ENCODE results near the gene VTI1B. TPM values are rescaled to one million over a fixed set of nuclear protein-coding genes. Genes with fewer than 3 reads are reported as not detected.

VTI1B gene
- total RNA-seq, 4 donors from 2014 or later = 39.0 to 333 (median 48.6) TPM

DNA sequence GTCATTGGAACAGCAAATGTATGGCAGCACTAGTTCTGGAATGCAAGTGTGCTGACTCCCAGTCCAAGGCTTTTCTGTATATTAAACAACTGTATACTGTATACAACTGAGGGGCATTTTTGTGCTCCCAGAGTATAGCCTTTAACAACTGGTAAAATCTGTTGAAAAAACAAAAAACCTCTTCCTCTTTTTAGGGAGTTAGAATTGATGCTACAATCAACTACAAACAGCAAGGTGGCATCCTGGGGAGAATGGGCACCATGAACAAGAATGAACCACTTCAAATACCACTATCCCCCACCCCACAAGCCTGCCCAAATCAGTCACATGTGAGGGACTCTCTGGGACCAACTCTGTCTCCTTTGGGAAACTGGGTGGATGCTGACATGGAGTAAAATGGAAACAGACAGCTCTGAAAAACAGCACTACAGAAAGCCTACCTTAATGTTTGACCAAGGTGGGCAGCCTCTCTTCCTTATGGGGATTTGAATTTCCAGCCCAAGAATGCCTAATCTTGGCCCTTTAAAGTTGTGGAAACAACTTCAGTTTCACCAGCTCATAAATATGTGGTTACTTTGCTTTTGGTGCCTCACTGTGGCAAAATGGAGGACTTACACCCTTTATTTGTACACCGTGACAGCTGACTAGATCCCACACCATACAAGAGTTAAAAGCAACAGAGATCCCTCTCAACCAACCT is 7.5 kb downstream of the VTI1B start:
- peak in 1 of 2 donors; percentile 29 for DNase-seq
- Histone ChIP-seq H3K27me3 (no peaks in the 10 kb centered on the region), H3K4me3 (no peak overlapping the region), H3K27ac (no peak overlapping the region), H3K36me3 (no peaks in the 10 kb centered on the region), H3K9me3 (no peaks in the 10 kb centered on the region), H3K4me1 (no peaks in the 10 kb centered on the region)
- no peak for TF ChIP-seq POLR2A (IDR thresholded peaks at IDR 0.05)
- TF ChIP-seq, protein P1, sequence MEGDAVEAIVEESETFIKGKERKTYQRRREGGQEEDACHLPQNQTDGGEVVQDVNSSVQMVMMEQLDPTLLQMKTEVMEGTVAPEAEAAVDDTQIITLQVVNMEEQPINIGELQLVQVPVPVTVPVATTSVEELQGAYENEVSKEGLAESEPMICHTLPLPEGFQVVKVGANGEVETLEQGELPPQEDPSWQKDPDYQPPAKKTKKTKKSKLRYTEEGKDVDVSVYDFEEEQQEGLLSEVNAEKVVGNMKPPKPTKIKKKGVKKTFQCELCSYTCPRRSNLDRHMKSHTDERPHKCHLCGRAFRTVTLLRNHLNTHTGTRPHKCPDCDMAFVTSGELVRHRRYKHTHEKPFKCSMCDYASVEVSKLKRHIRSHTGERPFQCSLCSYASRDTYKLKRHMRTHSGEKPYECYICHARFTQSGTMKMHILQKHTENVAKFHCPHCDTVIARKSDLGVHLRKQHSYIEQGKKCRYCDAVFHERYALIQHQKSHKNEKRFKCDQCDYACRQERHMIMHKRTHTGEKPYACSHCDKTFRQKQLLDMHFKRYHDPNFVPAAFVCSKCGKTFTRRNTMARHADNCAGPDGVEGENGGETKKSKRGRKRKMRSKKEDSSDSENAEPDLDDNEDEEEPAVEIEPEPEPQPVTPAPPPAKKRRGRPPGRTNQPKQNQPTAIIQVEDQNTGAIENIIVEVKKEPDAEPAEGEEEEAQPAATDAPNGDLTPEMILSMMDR (IDR thresholded peaks at IDR 0.05) = peak; percentile 52 to 78 (median 66)
- intact Hi-C loops (cut with DNase I; ENCODE audit: low total_unique reads) = loop anchor here (10.0 kb wide), 1 partner anchor 82 kb away; no protein-coding TSS in a partner anchor

- H3K36me3 ChIP-seq = no peaks in the 10 kb centered on the region
- H3K9me3 ChIP-seq = no peaks in the 10 kb centered on the region
- H3K4me1 ChIP-seq = no peaks in the 10 kb centered on the region
- no peak for DNase-seq
- intact Hi-C loops (cut with DNase I; ENCODE audit: low total_unique reads) = loop anchor here (10.0 kb wide), 1 partner anchor 81 kb away; no protein-coding TSS in a partner anchor
- TF ChIP-seq POLR2A (IDR thresholded peaks at IDR 0.05) = no peak
- TF ChIP-seq, protein P1 (IDR thresholded peaks at IDR 0.05) = no peak
- no peak overlapping the region for H3K27ac ChIP-seq
- H3K27me3 ChIP-seq = no peaks in the 10 kb centered on the region
- no peak overlapping the region for H3K4me3 ChIP-seq
Observed at GRCh38 chr14:67665868-67666267, 8.6 kb downstream of the VTI1B start.

DNA sequence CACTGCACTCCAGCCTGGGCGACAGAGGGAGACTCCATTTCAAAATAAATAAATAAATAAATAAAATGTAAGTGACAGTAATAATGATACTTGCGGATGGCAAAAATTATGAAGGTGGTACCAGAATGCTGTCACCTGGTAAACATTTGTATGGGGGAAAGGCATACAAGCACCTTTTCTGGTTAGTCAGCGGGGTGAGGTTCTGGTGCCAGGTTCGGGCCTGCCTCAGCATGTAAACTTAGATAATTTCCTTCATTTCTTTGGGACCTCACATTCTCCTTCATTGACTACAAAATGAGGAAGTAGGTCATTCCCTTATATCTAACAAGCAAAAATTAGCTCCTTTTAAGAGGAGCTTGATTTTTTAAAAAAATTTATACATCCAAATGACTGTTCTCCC is 10.8 kb downstream of the VTI1B start:
- Histone ChIP-seq H3K27ac (no peak overlapping the region), H3K36me3 (no peaks in the 10 kb centered on the region), H3K4me3 (no peak overlapping the region), H3K9me3 (no peaks in the 10 kb centered on the region), H3K4me1 (no peaks in the 10 kb centered on the region), H3K27me3 (no peaks in the 10 kb centered on the region)
- intact Hi-C loops (cut with DNase I; ENCODE audit: low total_unique reads) = loop anchor here (10.0 kb wide), 1 partner anchor 79 kb away; no protein-coding TSS in a partner anchor
- DNase-seq = no peak
- no peak for TF ChIP-seq POLR2A (IDR thresholded peaks at IDR 0.05)
- TF ChIP-seq, protein P1 (IDR thresholded peaks at IDR 0.05) = no peak

DNA sequence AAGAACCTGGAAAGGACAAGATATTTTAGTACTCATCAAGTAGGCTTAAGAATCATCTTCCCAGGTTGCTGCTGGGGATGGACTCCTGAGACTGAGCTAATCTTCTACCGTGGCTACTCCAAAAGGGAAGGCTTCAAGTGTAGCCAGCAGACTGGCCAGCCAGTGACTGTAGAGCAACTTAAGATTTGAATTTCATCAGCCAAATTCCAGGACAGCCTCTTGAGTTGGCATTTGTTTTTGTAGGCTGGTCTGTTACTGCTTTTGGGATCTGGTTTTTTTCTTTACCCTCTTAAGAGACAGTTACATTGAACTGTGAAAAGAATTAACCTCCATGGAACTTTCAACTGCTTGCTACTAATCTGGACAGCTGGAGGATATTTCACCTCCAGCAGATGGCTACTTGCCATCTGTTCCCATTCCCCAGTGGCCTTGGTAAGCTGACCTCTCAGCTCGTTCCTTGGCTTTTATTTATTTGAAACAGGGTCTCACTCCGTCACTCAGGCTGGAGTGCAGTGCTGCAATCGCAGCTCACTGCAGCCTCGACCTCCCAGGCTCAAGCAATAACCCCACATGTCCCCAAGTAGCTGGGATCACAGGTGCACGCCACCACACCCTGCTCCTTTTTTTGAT is 20.7 kb downstream of the VTI1B start:
- no peak overlapping the region for H3K27ac ChIP-seq

More for the DNA sequence above, 20.7 kb downstream of the VTI1B start:
- TF ChIP-seq, protein P1 (IDR thresholded peaks at IDR 0.05) = no peak
- no peak for TF ChIP-seq POLR2A (IDR thresholded peaks at IDR 0.05)
- intact Hi-C loops (cut with DNase I; ENCODE audit: low total_unique reads) = no loop called here
- no peak overlapping the region for H3K4me3 ChIP-seq
- H3K4me1 ChIP-seq = no peaks in the 10 kb centered on the region
- no peak for DNase-seq
- H3K36me3 ChIP-seq = no peaks in the 10 kb centered on the region
- no peaks in the 10 kb centered on the region for H3K9me3 ChIP-seq
- H3K27me3 ChIP-seq = no peaks in the 10 kb centered on the region

Data from uterus (tissue), 4 donors.